Inferior parietal cortex (tissue), 1 donor: ENCODE results near the gene CACNA1C.
"Not testable (repeated sequence)": the region's sequence is repeated elsewhere in the genome, so short reads cannot be mapped to it uniquely, and the experiment has no call there.

Experiments used
- DNase-seq: peaks from one replicate; pipeline ENCODE4 v3.0.0-alpha.2; 2016; ENCODE audit errors: extremely low spot score

The CACNA1C gene

GRCh38 chr12:2667716-2668440, 615.1 kb downstream of the CACNA1C start:
- DNase-seq: no peak

DNA sequence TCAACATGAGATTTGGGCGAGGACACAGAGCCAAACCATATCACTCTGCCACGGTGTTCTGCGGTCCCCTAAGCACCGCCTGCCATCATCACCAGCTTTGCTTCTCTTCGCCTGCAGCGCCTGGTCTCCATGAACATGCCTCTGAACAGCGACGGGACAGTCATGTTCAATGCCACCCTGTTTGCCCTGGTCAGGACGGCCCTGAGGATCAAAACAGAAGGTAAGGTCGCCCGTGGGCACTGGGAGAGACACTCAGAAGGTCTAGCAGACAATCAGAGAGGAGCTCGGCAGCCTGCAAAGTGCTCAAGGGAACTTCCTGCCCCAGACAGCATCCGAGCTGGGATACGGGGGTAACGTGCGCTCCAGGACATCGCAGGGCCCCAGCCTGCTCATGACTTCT, 616.0 kb downstream of the CACNA1C start:
- no peak for DNase-seq

GRCh38 chr12:2669560-2669959, 616.8 kb downstream of the CACNA1C start:
- no peak for DNase-seq

DNA sequence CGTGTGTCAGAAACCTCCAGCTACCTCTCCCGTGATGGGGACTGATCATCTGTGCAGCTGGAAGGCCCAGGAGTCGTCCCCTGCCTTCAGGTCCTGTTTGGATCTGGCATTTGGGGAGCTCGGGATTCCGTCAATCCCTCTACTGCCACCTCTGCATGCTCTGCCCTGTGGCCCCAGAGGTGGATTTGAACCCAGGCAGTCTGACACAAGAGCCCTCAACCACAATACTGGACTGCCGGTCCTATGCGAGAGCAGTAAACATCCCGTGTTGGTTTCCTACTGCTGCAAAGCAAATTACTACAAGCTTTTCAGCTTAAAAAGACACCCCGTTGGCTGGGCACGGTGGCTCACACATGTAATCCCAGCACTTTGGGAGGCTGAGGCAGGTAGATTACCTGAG, 620.1 kb downstream of the CACNA1C start:
- no peak for DNase-seq

DNA sequence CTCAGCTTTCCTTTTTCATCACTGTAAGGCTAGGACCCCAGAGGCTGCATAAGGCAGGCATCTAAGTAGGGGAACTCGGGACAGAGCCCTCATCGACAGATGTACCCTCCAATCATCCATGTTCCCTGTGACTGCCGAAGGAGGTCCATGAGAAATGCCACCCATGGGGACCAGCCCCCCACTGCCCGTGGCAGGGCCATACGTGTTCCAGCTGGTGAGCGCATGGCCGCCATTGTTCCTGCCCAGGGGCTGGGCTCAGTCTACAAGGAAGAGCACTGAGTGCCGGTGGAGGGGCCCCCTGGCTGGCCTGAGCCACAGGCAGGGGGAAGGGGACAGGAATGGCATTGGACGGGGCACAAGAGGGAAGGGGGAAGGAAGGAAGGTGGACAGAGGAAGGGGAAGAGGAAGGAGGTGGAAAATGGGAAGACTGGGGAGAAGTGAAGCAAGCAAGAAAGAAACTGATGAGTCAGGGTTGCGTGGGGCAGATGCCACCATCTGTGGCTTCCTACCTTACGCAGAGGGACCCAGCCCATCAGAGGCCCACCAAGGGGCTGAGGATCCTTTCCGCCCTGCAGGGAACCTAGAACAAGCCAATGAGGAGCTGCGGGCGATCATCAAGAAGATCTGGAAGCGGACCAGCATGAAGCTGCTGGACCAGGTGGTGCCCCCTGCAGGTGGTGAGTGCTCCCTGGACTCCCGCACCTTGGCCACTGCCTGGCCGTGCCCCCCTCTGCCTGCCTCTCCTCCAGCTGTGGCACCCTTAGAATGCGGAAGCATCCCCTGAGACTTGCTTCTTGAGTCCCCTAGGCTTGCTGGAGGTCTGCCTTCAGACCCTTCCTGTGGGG, 621.4 kb downstream of the CACNA1C start:
- no peak for DNase-seq

DNA sequence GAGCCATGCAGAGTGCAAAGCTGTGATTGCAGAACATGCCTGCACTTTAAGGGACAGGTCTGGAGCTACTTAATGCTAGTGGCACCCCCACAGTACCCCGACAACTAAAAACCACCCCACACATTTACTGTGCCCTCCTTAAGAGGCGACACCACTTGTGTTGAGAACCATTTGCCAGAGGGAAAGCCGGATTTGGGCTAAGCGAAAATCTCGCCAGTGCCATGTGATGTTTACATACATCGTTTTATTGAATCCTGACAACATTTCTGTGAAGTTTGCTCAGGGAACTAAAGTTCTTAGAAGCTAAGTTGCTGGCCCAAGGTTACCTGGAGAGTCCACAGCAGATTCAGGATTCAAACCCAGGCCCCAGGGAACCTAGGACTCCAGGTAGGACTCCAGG, 623.0 kb downstream of the CACNA1C start:
- DNase-seq: no peak

DNA sequence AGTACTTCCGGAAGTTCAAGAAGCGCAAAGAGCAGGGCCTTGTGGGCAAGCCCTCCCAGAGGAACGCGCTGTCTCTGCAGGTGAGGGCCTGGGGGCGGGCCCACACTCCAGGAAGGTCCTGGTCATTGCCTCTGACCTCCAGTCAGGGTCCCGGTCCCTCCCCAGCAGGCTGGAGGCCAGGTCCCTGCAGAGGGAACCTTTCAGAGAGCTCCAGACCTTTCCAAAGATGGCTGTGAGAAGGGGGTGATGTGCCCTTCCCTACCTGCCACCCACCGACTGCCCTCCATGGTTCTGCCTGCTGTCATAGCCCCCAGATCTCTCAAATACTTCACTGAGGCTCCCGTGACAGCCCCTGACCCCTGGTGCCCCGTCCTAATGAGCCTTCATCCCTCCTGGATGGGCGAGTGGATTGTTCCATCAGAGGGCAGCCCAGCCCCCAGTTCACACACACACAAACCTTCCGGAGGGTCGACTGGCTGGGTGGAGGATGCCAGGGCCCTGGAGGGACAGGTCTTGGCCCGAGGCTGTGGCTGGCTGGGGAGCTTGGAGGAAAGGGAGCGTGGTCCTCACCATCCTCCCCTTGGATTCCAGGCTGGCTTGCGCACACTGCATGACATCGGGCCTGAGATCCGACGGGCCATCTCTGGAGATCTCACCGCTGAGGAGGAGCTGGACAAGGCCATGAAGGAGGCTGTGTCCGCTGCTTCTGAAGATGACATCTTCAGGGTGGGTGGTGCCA, 624.5 kb downstream of the CACNA1C start:
- DNase-seq: no peak

GRCh38 chr12:2678426-2678825, 625.6 kb downstream of the CACNA1C start:
- DNase-seq: no peak

DNA sequence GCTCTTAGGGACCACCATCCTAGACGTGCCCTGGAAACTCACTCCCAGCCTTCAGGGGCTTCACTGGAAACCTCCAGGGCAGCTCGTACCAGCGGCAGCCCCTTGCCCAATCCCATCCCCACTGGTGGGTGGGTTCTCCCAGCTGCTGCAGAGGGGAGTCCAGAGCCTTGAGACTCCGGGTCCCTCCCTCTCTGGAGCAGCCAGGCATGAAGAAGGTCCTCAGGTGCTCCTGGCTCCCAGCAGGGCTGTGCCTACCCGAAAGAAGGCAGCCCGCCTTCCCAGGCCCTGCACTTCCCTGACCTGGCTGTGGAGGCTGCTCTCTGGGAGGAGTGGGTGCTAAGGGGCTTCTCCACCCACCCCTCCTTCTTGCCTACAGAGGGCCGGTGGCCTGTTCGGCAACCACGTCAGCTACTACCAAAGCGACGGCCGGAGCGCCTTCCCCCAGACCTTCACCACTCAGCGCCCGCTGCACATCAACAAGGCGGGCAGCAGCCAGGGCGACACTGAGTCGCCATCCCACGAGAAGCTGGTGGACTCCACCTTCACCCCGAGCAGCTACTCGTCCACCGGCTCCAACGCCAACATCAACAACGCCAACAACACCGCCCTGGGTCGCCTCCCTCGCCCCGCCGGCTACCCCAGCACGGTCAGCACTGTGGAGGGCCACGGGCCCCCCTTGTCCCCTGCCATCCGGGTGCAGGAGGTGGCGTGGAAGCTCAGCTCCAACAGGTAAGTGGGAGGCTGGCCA, 626.5 kb downstream of the CACNA1C start:
- DNase-seq: no peak

DNA sequence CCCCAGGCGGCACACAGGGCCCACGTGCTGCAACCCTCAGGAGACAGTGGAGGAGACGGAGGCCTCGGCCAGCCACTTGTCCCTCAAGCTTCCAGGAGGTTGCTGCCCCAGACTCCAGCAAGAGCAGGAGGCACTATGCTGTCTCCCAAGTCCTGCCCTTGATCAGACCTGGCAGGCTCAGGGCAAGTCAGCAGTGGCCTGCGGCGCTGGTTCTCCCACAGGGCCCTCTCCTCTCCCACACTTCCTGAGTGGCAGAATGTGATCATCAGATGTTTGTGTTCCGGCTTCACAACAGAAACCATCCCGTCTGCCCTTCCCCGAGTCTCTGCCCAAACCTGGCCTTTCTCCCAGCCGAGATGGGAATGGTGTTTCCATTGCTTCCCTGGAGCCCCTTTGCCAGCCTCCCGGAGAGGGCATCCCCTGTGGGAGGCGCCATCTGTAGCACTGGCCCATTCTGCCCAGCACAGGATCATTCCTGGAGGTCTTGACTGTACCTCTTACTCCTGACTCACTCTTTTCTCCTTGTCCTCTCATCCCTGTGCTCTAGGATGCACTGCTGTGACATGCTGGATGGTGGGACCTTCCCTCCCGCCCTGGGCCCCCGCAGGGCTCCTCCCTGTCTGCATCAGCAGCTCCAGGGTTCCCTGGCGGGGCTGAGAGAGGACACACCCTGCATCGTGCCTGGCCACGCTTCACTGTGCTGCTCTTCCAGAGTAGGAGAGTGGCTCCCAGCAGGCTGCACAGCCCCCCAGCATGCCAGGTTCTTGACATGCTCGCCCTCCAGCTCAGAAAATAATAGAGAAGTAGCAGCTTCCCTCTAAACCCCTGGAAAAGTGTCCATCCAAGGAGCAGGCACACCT, 627.3 kb downstream of the CACNA1C start:
- no peak for DNase-seq

GRCh38 chr12:2680676-2681039, 627.9 kb downstream of the CACNA1C start:
- DNase-seq: no peak

DNA sequence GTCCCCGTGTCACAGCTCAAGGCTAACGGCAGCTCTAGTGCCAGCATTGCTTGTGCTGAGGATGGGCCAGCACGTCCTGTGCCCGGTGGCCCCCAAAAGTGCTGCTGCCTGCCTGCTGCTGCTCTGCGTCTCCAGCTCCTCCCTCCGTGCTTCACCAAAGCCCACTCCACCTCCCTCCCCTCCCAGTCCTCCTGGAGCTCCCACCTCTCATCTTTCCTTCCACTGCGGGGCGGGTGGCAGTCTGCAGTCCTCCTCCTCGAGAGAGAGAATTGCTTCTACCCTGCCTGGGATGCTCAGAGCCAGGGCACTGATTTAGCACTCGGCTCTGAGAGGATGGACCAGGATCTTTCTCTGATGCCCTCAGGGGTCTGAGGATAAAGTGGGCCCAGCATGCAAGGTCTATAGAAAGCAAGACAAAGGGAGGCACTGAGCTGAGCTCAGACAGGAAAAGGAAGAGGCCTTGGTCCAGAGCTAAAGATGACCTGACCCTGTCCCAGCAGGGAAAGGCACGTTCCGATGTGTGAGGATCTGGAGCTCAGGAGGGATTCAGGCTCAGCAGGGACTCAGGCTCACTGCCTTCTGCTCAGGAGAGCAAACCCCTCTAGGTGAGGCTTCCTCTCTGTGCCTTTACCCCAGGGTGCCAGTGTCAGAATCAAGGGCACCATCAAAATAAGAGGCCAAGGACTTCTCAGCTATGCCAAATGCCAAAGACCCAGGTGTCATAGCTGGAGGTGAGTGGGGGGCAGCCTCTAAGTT, 628.8 kb downstream of the CACNA1C start:
- no peak for DNase-seq

DNA sequence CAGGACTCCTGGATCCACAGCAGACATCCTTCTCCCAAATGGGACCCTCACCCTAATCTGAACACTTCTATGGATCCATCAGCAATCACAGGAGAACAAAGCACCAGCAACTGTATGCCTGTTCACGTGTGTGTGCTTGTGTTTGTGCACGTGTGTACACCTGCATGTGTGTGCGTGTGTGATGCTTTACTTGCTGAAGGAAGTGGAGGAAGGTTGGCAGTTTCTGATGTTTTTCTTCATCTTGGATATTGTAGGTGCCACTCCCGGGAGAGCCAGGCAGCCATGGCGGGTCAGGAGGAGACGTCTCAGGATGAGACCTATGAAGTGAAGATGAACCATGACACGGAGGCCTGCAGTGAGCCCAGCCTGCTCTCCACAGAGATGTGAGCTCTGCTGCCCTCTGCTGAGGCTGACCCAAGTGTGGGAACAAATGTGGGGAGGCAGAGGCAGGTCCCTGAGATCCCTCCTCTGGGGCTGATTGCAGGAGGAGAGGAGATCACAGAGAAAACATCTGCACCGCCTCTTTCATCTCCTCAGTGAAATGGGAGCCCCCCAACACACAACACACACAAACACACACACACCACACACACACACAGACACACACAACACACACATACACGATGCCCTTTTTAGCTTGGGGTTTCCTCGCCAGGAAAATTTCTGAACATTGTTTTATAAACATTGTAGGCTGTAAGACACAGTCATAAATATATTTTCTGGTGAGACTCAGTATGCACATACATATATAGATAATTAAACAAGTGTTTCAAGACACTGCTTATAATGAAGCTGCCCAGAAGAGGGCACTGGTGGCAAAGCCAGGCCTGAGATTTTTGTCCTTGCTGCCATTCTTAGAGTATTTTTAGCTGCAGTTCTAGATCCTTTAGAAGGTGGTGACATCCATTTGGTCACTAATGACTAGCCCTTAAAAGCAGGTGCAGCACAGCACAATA, 629.8 kb downstream of the CACNA1C start:
- peak; percentile 34 for DNase-seq

- DNase-seq: no peak
These were observed 630.7 kb downstream of the CACNA1C start for GRCh38 chr12:2683283-2684025.

GRCh38 chr12:2684026-2684325, 631.2 kb downstream of the CACNA1C start:
- not testable (repeated sequence) for DNase-seq

DNA sequence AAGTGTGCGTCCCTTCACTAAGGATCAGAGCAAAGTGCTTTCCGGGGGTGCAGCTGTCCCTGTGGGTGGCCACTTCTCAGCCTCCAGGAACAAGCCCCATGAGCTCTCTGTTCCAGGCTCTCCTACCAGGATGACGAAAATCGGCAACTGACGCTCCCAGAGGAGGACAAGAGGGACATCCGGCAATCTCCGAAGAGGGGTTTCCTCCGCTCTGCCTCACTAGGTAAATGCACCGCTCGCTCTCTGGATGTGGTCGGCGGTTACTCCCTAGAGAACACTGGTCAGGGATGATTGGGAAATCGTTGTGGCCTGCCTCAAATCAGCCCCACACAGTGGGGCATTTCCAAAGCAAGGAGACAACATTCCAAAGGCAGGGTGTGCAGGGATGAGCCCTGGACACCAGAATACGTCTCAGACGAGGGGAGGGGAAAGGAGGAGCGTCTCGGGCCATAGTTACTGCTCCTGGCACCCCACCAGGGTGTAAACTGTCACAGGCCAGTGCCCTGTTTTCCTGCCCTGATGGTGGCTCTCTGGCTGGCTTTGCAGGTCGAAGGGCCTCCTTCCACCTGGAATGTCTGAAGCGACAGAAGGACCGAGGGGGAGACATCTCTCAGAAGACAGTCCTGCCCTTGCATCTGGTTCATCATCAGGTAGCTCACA, 633.0 kb downstream of the CACNA1C start:
- DNase-seq: not testable (repeated sequence)

DNA sequence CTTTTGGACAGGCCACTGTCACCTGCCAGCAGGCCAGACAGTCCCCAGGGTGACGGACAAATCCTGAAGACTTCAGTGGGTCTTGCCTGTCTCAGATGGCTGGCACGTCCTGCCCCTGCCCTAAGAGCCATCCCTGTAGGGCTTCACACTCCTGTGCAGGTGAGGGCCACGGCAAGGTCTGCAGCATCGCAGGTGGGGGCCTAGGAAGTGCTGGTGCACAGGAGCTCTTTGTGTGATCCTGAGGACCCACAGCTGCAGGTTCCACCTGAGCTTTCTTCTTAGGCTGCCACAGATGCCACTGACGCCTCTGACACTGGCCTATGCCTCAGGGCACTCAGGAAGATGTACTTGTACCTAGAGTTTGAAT, 633.5 kb downstream of the CACNA1C start:
- no peak for DNase-seq

DNA sequence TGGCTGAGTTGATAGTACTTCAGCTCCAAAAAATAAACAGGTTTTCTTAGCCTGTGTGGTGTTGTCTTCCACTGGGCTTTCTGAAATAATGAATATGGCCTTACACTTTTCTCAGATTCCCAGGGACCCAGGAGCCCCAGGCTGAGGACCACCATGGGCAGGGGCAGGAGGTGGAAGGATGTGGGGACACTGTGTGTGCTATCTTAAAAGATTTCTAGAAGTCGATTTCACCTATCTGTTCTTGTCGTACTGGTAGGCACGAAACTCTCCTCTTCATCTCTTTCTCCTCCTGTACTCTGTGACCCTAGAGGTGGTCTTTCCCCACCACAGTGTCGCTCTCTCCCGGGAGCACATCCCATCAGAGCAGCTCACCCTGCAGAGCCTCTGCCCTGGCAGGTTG, 634.3 kb downstream of the CACNA1C start:
- no peak for DNase-seq
